GM23248 (cell line): ENCODE results near the gene COL16A1. TPM values are rescaled to one million over a fixed set of nuclear protein-coding genes. Genes with fewer than 3 reads are reported as not detected.

ENCODE experiments used
- DNase-seq: peaks from one replicate; pipeline ENCODE4 v3.0.0-alpha.2; 2015
- H2AFZ ChIP-seq: fragments of 200-600 bp; sonication (generic); 2 replicates; pipeline ENCODE4 v1.6.1; 2016; ENCODE audit warnings: antibody characterized with exemption
- H3F3A ChIP-seq: fragments of 200-600 bp; sonication (generic); 2 replicates; pipeline ENCODE4 v1.6.1; 2016; ENCODE audit warnings: mild to moderate bottlenecking, antibody characterized with exemption, mixed run types; ENCODE audit not compliant: insufficient read depth
- H3K27ac ChIP-seq: fragments of 200-600 bp; sonication (generic); 2 replicates; pipeline ENCODE4 v1.5.1; 2016; ENCODE audit warnings: mild to moderate bottlenecking
- H3K27me3 ChIP-seq: fragments of 200-600 bp; sonication (generic); replicated peaks from 2 replicates; pipeline ENCODE4 v1.6.1; 2016; ENCODE audit warnings: mild to moderate bottlenecking; ENCODE audit not compliant: insufficient read depth
- H3K36me3 ChIP-seq: fragments of 200-600 bp; sonication (generic); 2 replicates; pipeline ENCODE4 v1.6.1; 2016; ENCODE audit warnings: low read depth, mild to moderate bottlenecking
- H3K4me1 ChIP-seq: fragments of 200-600 bp; sonication (generic); 2 replicates; pipeline ENCODE4 v1.6.1; 2016; ENCODE audit warnings: mild to moderate bottlenecking; ENCODE audit not compliant: insufficient read depth
- H3K4me2 ChIP-seq: fragments of 200-600 bp; sonication (generic); one replicate; pipeline ENCODE4 v1.6.1; 2016; ENCODE audit warnings: mild to moderate bottlenecking; ENCODE audit not compliant: unreplicated experiment
- H3K4me3 ChIP-seq: fragments of 200-600 bp; sonication (generic); 2 replicates; pipeline ENCODE4 v1.5.1; 2016; ENCODE audit warnings: mild to moderate bottlenecking
- H3K79me2 ChIP-seq: fragments of 200-600 bp; sonication (generic); 2 replicates; pipeline ENCODE4 v1.6.1; 2016; ENCODE audit warnings: mild to moderate bottlenecking; ENCODE audit not compliant: insufficient read depth
- H3K9ac ChIP-seq: fragments of 200-600 bp; sonication (generic); 2 replicates; pipeline ENCODE4 v1.6.1; 2016; ENCODE audit warnings: mild to moderate bottlenecking
- H3K9me2 ChIP-seq: fragments of 200-600 bp; sonication (generic); 2 replicates; pipeline ENCODE4 v1.6.1; 2016; ENCODE audit warnings: mixed run types, mild to moderate bottlenecking, moderate library complexity; ENCODE audit not compliant: insufficient read depth
- H3K9me3 ChIP-seq: fragments of 200-600 bp; sonication (generic); one replicate; pipeline ENCODE4 v1.6.1; 2017; ENCODE audit warnings: low read depth
- H4K20me1 ChIP-seq: fragments of 200-600 bp; sonication (generic); 2 replicates; pipeline ENCODE4 v1.6.0; 2016; ENCODE audit not compliant: insufficient read depth
- EZH2 ChIP-seq: fragments of 200-600 bp; sonication (generic); IDR thresholded peaks from 2 replicates; pipeline ENCODE4 v1.6.1; 2018; ENCODE audit warnings: antibody characterized with exemption, mild to moderate bottlenecking; ENCODE audit not compliant: insufficient read depth, poor library complexity, severe bottlenecking
- EZH2phosphoT487 ChIP-seq: fragments of 200-600 bp; sonication (generic); IDR thresholded peaks from 2 replicates; pipeline ENCODE4 v1.6.1; 2018; ENCODE audit warnings: antibody characterized with exemption, moderate library complexity, mild to moderate bottlenecking, low read depth; ENCODE audit not compliant: insufficient read depth
- WGBS, 2 experiments: methylation state at CpG; one replicate each; pipeline ENCODE4 v1.1.6; 2015 to 2017; ENCODE audit warnings: low lambda C conversion rate in 2 of 2, low coverage in 1 of 2; ENCODE audit errors: missing lambda C conversion rate in 2 of 2; 5-methylcytosine and 5-hydroxymethylcytosine counted together
- in situ Hi-C: fragments of 300-500 bp; cut with MboI; formaldehyde crosslinking; loops from 2 replicates; pipeline ENCODE4 v1.15.0; 2020
- polyA plus RNA-seq: library from polyadenylated mRNA; unstranded; fragments of >200 nt; fragmentation: Nextera tagmentation; extraction: Ambion mirVana; gene quantifications from 2 replicates; pipeline ENCODE4 v1.2.1, GENCODE V29; 2016
- total RNA-seq: library from RNA; depleted of rRNA; stranded (reverse); fragments of >200 nt; shearing (Covaris generic); gene quantifications from 2 replicates; pipeline ENCODE4 v1.2.3, GENCODE V29; 2014

The COL16A1 gene
- total and polyA plus RNA-seq, 2 experiments from 2014 or later: 67.3 to 247 TPM

DNA sequence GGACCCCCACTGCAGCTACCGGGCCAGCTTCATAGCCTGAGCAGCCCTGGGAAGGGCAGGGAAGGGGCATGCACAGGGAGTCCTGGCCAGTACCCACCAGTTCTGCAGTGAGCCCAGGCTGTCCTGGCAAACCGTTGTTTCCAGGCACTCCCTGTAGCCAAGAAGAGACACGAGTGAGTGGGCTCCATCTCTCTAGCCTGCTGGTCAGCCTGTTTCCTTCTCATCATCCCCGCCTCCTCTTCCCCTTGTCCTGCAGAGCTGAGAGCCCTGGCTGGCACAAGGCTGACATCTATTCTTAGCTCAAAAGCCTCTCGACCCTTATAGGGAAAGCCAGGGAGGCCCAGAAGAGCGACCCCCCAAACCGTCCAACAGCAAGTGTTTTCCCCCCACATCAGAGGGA is 28.7 kb downstream of the COL16A1 start:
- no peaks in the 10 kb centered on the region for H4K20me1 ChIP-seq
- H3K79me2 ChIP-seq: no peaks in the 10 kb centered on the region
- WGBS, 2 experiments: 75% methylated on average over 7 of the region's 7 CpGs
- no peaks in the 10 kb centered on the region for H3K4me1 ChIP-seq
- H2AFZ ChIP-seq: no peak overlapping the region
- H3K9me3 ChIP-seq: no peaks in the 10 kb centered on the region
- no peaks in the 10 kb centered on the region for H3F3A ChIP-seq
- no peak overlapping the region for H3K4me2 ChIP-seq
- TF ChIP-seq EZH2 (no peak), EZH2phosphoT487 (no peak)
- in situ Hi-C loops: no loop called here
- H3K9ac ChIP-seq: no peak overlapping the region
- no peak overlapping the region for H3K27ac ChIP-seq
- no peak for DNase-seq
- H3K9me2 ChIP-seq: no peaks in the 10 kb centered on the region
- H3K4me3 ChIP-seq: no peak overlapping the region
- H3K36me3 ChIP-seq: peaks cover 3% of the 10 kb centered on the region; the same call in 1 of the 2 replicates
- H3K27me3 ChIP-seq: no peaks in the 10 kb centered on the region

DNA sequence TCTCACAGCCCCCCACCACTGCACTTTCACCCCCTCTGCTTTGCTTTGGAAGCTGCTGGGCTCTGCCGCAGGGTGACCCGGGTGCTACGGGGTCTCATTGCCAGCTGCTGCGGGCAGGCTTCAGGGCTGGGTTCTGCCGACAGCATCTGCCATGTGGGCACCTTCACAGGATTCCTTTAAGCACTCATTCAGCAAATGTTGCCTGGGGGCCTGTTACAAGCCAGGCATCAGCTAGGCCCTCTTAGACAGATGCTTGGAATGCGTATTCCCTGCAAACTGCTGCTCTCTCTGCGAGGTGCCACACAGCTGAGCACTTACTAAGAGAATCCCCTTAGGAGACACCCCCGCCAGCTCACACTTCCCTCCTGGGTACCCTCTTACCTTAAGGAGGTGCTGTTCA is 29.2 kb downstream of the COL16A1 start:
- Histone ChIP-seq H3K4me2 (no peak overlapping the region), H2AFZ (no peak overlapping the region), H3K4me3 (no peak overlapping the region), H3K9me2 (no peaks in the 10 kb centered on the region), H3K9me3 (no peaks in the 10 kb centered on the region), H3K27ac (no peak overlapping the region), H3K4me1 (no peaks in the 10 kb centered on the region), H3K27me3 (no peaks in the 10 kb centered on the region), H4K20me1 (no peaks in the 10 kb centered on the region), H3K9ac (no peak overlapping the region), H3K79me2 (no peaks in the 10 kb centered on the region), H3F3A (no peaks in the 10 kb centered on the region), H3K36me3 (peaks cover 3% of the 10 kb centered on the region; the same call in 1 of the 2 replicates)
- no peak for TF ChIP-seq EZH2
- no peak for TF ChIP-seq EZH2phosphoT487
- WGBS, 2 experiments: 77 to 81% methylated on average over 8 of the region's 8 CpGs
- in situ Hi-C loops: loop anchor here (25.0 kb wide), 1 partner anchor 288 kb away; no protein-coding TSS in a partner anchor
- peak; percentile 15 for DNase-seq

DNA sequence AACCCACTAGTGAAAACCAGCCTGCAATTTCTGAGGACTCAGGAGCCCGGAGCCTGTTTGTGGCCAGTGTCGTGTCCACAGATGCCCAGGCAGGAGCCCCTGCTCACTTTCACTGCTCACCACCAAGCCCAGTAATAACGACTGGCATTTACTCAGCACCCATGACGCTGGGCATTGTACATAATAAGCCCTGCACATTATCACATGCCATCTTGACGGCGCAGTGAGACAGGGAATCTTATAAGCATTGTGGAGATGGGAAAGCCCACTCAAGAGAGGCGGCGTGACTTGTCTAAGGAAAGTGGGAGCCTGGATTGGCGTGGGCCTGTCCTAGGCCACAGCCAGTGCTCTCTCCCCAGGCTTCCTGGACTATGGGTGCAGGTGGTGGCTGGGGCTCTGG is 30.4 kb downstream of the COL16A1 start:
- no peaks in the 10 kb centered on the region for H3K9me2 ChIP-seq
- no peak overlapping the region for H3K9ac ChIP-seq
- H2AFZ ChIP-seq: no peak overlapping the region
- H3K4me1 ChIP-seq: no peaks in the 10 kb centered on the region
- H3F3A ChIP-seq: no peaks in the 10 kb centered on the region
- no peaks in the 10 kb centered on the region for H3K79me2 ChIP-seq
- H3K36me3 ChIP-seq: peaks cover 3% of the 10 kb centered on the region; the same call in 1 of the 2 replicates
- H3K9me3 ChIP-seq: no peaks in the 10 kb centered on the region
- H4K20me1 ChIP-seq: no peaks in the 10 kb centered on the region
- H3K27ac ChIP-seq: no peak overlapping the region
- no peak overlapping the region for H3K4me3 ChIP-seq
- no peak for DNase-seq
- WGBS, 2 experiments: 86 to 89% methylated on average over 9 of the region's 9 CpGs
- no peaks in the 10 kb centered on the region for H3K27me3 ChIP-seq
- H3K4me2 ChIP-seq: no peak overlapping the region
- in situ Hi-C loops: loop anchor here (25.0 kb wide), 1 partner anchor 289 kb away; no protein-coding TSS in a partner anchor
- TF ChIP-seq EZH2phosphoT487 (no peak), EZH2 (no peak)

DNA sequence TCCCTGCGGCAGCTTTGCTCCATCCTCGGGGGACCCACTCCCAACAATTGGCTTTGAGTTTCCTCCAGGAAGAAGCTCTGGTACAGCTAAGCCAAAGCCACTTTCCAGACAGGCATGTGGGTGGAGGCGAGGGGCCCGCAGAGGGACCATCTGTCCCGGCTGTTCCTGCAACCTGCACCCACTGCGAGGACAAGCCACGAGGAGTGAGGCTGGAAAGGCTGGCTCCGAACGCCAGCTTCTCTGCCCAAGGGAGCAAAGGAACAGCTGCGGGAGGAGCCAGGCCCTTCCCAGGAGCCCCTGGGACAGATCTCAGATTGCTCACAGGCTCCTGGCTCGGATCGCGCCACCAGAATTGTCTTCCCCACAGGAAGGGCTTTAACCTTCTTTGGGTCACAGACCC is 30.8 kb downstream of the COL16A1 start:
- WGBS, 2 experiments: 68 to 74% methylated on average over 13 of the region's 13 CpGs
- in situ Hi-C loops: loop anchor here (25.0 kb wide), 1 partner anchor 289 kb away; no protein-coding TSS in a partner anchor
- no peaks in the 10 kb centered on the region for H3K79me2 ChIP-seq
- H3K27ac ChIP-seq: no peak overlapping the region
- H3K9ac ChIP-seq: no peak overlapping the region
- no peaks in the 10 kb centered on the region for H3K9me2 ChIP-seq
- H3K27me3 ChIP-seq: no peaks in the 10 kb centered on the region
- H2AFZ ChIP-seq: no peak overlapping the region
- H3K4me2 ChIP-seq: no peak overlapping the region
- H3K4me3 ChIP-seq: no peak overlapping the region
- TF ChIP-seq EZH2phosphoT487 (no peak), EZH2 (no peak)
- peaks cover 3% of the 10 kb centered on the region; the same call in 1 of the 2 replicates for H3K36me3 ChIP-seq
- no peaks in the 10 kb centered on the region for H3K4me1 ChIP-seq
- no peaks in the 10 kb centered on the region for H4K20me1 ChIP-seq
- DNase-seq: no peak
- no peaks in the 10 kb centered on the region for H3K9me3 ChIP-seq
- no peaks in the 10 kb centered on the region for H3F3A ChIP-seq
